IPS-11a (cell line): ENCODE measurements around the gene CLEC10A.
"Not testable (repeated sequence)": the region's sequence is repeated elsewhere in the genome, so short reads cannot be mapped to it uniquely, and the experiment has no call there.

ENCODE experiments used
- H3K4me3 ChIP-seq: one replicate; pipeline ENCODE4 v1.5.1; 2013; ENCODE audit warnings: low read depth, low read length, control low read depth

Gene CLEC10A

DNA sequence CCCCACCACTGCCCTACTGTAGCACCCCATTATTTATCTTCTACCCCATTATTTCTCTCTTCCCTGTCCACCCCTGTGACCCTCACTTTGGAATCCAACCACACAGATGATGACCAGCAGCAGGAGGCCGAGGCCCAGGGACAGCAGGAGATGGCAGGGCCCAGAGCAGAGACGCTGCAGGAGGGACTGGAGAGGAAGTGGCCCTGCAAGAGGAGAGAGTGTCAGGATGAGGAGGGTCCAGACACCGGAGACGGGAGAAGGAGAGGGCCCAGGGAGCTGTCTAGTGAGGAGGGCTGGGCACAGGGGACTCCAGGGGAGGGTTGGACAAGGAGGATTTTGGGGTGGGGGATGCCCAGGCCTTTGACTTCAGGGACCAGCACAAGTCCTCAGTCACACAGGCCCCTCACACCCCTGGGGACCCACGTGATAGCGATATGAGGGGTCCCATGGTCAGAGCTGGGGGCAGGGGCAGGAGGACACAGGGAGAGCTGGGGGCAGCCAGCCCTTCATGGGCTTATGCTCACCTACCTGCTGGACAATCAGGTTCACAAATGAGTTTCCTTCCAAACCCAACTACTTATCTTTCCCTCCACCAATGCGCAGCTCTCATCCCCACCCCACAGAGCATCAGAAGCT, 2.0 kb downstream of the CLEC10A start:
- H3K4me3 ChIP-seq, result no peak overlapping the region

DNA sequence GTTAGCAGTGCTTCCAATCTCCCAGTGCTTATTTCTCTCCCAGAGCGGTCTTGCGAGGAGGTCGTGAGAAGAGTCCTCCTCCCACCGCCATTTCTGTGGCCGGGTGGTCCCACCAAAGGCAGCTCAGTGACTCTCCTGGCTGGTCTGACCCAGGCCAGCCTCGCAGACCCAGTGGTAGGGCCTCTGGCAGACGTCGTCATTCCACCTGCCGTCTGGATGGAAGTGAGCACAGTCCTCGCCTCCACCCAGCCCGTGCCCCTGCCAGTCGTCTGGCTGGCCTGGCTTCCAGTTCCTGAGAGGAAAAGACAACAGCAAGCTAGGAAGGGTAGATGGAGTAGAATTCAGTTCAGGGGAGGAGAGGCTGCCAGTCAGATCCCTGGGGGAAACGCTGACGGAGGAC, 5.1 kb downstream of the CLEC10A start:
- H3K4me3 ChIP-seq, result no peak overlapping the region

DNA sequence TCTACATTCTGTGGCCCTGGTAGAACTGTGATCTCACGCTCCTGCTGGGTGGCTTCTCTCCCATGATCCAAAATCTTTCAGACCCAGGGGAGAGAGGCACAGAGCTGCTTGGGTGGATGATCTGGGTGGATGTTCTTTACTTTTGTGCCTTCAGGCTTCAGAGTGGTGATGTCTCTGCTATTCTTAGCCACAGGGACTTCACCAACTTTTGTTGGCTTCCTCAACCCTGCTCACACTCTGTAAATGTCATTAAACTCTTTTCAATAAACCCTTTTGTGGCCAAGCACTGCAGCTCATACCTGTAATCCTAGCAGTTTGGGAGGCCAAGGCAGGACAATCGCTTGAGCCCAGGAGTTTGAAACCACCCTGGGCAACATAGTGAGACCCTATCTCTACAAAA, 7.6 kb downstream of the CLEC10A start:
- H3K4me3 ChIP-seq, result no peak overlapping the region

DNA sequence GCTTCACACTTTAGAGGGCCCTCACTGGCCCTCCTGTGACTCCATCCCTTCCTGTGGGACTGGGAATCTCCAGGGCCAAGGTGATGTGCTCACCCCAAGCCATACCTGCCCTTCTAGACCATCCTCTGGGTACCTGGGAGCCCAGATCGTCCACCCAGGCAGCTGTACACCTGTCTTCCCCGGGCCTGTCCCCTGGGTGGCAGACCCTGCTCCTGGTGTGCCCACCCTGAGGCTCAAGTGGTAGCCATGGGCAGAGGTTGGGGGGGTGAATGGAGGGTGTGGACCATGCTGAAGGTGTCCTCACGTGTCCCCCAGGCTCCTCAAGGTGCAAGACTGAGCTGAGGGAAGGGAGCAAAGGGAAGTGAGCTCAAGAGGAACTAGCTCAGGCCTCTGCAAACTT, 9.3 kb downstream of the CLEC10A start:
- H3K4me3 ChIP-seq, result no peak overlapping the region

DNA sequence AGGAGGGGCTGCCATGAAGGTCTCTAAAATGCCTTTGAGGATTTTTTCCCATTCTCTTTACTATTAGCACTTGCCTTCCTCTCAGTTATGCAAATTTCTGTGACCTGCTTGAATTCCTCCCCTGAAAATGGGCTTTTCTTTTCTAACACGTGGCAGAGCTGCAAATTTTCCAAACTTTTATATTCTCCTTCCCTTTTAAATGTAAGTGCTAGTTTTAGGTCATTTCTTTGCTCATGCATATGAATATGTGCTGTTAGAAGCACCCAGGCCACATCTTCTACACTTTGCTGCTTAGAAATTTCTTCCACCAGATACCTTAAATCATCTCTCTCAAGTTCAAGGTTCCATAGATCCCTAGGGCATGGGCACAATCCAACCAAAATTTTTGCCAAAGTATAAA, 11.8 kb downstream of the CLEC10A start:
- H3K4me3 ChIP-seq, result no peak overlapping the region

DNA sequence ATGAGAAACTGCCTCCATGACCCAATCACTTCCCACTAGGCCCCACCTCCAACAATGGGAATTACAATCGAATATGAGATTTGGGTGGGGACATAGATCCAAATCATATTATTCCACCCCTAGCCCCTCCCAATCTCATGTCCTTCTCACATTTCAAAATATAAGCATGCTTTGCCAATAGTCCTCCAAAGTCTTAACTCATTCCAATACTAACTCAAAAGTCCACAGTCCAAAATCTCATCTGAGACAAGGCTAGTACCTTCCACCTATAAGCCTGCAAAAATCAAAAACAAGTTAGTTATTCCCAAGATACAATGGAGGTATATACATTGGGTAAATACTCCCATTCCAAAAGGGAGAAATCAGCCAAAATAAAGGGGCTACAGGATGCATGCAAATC, 12.9 kb downstream of the CLEC10A start:
- H3K4me3 ChIP-seq, result no peak overlapping the region

DNA sequence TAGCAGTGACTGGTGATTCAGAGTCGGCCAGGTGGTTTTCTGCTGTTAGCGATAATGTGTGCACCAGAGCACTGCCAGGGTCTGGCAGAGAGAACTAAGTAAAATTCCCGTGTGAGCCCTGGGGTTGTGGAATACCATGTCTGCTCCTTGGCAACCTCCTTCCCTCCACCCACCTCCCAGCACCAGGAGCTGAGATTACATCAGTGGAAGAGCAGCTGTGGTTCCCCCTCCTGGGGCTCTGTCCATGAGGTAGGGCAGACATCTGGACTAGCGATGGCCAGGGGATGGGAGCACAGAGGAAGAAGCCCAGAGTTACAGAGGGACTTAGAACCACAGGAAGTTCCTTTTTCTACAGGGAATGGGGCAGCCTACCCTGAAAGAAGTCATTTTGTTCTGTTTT, 15.8 kb downstream of the CLEC10A start:
- no peak overlapping the region for H3K4me3 ChIP-seq

DNA sequence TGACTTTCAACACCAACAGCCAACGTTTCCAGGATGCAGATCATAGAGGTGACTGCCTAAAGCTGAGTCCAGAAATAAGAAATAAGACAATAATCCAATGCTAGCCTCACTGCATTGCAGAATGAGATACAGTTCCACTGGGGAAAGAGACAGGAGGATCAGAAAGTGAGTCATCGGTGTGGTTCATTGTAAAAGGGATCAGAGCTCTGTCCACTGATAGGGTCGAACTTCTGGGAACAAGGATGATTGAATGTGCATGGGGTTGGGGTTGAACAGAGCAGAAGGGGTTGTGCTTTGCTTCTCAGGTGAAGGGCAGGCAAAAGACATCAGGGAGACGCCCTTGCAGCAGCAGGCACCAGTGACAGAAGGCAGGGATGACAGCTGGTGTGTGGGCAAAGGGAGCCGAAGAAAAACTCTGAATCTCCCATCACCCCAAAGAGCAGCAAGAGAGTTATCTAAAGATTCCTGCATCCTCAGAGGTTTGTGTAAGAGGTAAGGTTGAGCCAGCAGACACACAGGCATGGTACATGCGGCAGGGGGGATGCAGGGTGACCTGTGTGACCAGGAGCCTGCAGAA, 16.4 kb downstream of the CLEC10A start:
- H3K4me3 ChIP-seq, result no peak overlapping the region

DNA sequence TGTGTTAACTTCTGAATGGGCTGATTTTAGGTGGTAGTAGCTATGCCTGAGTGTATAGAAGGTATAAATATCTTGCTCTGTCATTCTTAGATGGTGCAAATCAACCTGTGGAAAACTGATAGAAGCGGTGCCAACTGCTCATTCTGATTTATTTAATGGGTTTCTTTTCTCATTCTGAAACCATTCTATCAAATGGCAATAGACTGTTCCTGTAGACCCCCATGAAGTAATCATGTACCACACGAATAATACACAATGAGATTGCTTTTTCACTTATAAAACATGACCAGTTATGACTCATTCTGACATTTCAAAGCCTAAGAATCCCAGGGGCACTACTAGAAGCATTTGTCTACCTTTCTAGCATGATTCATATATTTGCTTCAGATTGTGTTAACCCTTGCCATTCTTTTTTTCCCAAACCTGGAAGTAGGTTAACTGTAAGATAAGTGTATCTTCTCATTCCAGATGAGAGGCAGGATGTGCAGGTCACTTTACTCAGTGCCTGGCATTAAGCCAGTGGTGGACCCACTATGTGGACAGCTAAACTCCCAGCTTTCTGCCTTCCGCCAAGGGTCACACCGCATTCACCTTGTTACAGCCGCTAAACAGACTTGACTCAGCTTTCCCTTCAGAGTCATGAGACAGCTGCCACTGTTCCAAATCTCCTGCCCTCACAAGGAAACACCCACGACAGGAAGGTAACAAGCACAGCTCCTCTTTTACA, 19.7 kb downstream of the CLEC10A start:
- H3K4me3 ChIP-seq, result no peak overlapping the region

DNA sequence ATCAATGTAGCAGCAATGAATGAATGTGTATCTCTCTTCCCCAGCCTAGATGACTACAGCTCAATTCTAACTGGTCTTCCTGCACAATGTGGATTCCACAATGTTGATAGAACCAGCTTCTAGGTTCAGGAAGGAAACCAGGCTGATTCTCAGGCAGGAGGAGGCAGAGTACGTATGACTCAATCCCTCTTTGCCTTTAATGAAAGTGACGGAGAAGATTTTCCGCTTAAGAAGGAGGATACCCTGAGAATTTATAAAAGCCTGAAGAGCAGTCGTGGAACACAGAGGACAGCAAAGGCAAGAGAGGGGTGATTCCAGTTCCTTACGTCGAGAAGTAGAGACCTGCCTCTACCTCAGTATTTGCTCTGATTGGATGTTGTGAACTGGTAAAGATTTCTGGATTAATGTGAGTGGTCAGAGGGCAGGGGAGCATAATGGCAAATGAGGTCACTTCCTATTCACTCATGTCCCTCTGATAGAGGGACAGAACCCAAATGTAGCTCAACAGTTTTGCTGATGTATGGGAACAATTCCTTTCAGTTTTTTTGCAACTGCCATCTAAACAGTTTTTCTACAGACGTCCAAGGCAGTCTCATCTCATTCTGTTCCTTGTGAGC, 21.1 kb downstream of the CLEC10A start:
- H3K4me3 ChIP-seq, result no peak overlapping the region

DNA sequence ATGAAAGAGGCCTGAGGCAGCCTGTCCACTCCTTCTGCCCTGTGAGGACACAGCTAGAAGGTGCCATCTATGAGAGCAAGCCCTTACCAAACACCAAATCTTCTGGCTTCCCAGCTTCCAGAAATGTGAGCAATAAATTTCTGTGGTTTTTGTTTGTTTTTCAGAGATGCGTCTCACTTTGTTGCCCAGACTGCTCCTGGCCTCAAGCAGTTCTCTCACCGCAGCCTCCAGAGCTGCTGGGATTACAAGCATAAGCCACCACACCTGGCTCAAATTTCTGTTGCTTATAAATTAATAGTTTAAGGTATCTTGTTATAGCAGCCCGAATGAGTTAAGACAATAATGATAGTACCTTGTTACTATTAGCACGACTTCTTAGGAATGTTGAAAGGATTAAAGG, 23.7 kb downstream of the CLEC10A start:
- no peak overlapping the region for H3K4me3 ChIP-seq

DNA sequence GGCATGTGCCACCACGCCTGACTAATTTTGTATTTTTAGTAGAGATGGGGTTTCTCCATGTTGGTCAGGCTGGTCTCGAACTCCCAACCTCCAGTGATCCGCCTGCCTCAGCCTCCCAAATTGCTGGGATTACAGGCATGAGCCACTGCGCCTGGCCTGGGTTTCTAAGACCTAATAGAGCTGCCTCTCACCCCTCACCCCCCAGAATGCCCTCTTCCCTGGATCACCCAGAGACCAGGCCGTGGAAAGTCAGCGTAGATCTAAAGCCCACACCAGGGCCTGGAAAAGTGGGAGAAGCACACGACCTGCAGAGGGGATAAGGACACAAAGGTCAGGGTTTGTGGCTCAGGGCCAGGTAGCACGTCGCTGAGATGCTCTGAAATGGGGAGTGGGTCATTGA, 29.5 kb downstream of the CLEC10A start:
- H3K4me3 ChIP-seq, result not testable (repeated sequence)

DNA sequence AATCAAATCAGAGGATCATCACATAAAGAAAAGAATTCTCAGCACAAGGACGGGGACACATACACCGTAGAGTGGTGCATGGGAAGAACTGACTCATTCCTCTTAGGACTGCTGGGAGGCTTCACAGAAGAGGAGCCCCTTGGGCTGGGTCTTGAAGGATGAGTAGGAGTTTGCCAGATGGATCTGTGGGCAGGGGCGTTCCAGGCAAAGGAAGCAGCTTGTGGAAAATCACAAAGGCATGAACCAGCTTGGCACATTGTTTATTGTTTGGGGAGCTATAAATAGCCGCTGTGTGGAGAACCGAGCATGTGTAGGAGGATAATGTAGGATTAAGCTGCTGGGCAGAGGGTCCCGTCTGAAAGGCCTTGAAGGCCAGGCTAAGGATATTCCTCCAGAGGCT, 31.1 kb downstream of the CLEC10A start:
- no peak overlapping the region for H3K4me3 ChIP-seq

DNA sequence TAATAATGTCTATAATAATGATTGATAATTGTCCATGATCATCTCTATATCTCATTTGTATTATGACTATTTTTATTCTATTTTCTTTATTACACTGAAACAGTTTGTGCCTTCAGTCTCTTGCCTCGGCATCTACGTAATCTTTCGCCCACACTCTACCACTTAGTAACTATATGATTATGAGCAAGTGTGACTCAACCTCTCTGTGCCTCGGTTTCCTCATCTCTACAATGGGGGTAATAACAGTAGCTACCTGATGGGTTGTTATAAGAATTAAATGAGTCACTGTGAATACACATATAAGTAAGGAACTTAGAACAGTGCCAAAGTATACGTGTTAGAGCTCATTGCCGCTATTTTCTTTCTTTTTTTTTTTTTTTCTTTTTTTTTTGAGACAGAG, 32.5 kb downstream of the CLEC10A start:
- no peak overlapping the region for H3K4me3 ChIP-seq

DNA sequence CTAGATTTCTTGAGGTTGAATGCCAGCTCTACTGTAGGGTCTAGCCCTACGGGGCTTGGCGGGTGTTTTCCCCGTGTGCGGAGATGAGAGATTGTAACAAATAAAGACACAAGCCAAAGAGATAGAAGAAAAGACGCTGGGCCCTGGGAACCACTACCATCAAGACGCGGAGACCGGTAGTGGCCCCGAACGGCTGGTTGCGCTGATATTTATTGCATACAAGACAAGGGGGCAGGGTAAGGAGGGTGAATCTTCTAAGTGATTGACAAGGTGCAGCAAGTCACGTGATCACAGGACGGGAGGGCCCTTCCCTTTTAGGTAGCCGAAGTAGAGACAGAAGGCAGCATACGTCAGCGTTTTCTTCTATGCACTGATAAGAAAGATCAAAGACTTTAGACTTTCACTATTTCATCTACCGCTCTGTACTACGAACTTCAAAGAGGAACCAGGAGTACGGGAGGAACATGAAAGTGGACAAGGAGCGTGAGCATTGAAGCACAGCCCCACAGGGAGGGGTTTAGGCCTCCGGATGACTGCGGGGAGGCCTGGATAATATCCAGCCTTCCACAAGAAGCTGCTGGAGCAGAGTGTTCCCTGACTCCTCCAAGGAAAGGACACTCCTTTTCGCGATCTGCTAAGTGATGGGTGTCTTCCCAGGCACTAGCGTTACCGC, 33.2 kb downstream of the CLEC10A start:
- H3K4me3 ChIP-seq, result peak overlapping the region; percentile 21

DNA sequence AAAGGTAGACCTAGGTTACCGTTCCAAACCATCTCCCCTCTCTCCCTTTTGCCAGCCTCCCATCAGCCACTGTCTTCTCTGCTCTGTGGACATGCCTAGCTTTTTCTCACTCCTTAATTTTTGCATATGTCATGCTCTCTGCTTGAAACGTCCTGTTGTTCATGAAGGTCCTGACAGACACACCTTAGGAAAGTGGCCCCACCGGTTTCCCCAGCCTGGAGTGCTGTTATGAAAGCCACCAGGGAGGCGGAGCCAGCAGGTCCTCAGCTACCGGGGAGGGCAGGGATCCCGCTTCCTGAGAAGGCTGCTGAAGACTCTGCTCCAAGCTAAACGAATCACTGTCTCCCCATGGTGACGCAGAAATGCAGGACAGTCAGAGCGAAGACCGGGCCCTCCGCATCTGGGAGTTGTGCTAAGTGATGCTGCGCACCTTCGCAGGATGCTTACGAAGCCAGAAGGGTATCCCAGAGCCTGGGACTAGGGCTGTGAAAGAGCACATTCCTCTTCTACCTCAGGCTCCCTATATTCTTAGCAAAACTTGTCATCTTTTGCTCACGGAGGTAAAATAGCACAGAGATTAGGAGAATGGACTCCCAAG, 33.8 kb downstream of the CLEC10A start:
- peak overlapping the region; percentile 21 for H3K4me3 ChIP-seq

DNA sequence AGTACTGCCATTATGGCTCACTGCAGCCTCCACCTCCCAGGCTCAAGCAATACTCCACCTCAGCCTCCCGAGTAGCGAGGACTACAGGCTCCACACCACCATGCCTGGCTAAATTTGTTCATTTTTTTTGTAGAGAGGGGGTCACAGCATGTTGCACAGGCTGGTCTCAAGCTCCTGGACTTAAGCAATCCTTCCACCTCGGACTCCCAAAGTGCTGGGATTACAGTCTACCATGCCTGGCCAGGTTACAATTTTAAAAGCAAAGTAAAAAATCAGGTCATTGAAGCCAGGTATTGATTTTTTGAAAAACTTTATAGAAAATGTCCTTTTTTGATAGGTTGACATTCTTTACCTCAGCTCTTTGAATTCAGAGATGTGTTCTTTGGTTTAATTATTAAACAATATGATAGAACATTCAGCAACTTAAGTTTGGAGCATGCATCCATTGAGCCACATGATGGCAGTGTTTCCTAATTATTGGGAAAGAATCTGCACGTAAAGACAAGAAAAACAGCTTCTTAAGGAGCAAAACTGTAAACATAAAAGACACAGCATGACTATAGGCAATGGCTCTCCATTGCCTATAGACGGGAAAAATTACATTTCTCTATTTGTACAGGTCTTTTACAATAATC, 34.4 kb downstream of the CLEC10A start:
- H3K4me3 ChIP-seq, result no peak overlapping the region

DNA sequence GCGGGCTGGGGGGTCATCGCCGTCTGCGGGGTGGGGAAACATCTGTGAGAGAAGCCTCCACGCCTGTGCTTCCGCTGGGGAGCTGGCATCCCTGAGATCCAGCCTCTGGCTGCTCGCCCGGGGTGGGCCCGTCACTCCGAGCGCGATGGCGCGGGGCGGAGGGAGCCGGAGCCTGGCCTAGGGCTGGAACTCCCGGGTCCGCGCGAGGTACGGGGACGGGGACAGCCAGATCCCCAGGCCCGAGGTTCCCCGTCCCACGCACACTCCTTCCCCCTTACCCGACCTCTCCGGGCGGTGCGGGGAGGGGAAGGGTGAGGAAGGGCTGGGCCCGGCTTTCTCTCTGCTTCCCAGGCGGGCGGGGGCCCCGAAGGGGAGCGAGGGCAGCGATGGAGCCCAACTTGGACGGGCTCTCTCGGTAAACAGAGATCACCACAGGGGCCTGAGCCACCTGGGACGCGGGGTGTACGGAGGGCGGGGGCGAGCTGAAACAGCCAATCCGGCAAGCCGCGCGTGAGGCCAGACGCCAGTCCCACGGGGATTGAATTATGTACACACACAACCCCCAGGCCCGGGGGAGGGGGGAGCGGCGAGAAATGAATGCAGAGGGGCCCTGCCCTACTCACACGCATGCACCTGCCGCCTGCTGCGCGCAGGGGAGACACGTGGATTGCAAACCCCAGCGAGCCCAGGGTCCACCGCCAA, 36.4 kb downstream of the CLEC10A start, which contains the start of gene SLC16A11:
Gene SLC16A11 (minus strand): TSS at position 596 of the 702 bp plus-strand sequence. CDS start 579 bp downstream, at position 17.
- peak within 1 kb of the TSS; percentile 50 for H3K4me3 ChIP-seq

DNA sequence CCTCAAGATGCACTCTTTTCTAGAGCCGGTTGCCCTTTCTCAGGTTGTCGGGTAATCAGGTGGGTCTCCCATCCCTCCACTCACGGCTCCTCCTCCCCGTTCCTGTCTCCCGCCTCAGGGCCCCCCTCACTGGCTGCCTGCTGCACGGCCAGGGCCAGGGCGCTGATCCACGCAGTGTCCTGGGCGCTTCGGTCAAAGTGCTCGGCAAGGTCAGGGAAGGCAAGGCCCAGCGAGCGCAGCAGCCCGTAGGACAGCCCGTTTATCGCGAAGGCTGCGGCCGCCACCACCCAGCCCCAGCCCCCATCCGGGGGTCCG, 36.9 kb downstream of the CLEC10A start:
- peak overlapping the region; percentile 50 for H3K4me3 ChIP-seq
